GM12878 (cell line): ENCODE measurements around the gene ZNF783. TPM values are rescaled to one million over a fixed set of nuclear protein-coding genes. Genes with fewer than 3 reads are reported as not detected.

Experiments used
- ATAC-seq: fragments of 200-7000 bp; cut with Tn5 transposase; 3 replicates; pipeline ENCODE4 v1.9.1; 2020; ENCODE audit warnings: mild to moderate bottlenecking, moderate library complexity
- BruUV-seq: library from RNA; stranded (reverse); fragments of 400-500 nt; replicated peaks from 2 replicates; lab custom pipeline; 2021; lab: Mats Ljungman, UMichigan
- CTCF ChIA-PET: fragments of 300-600 bp; sonication (Branson Sonifier 250); formaldehyde crosslinking; extraction: SDS; loops from one replicate; lab custom pipeline; 2021; ENCODE audit warnings: inconsistent platforms; lab: Yijun Ruan, JAX
- POLR2A ChIA-PET: fragments of 350-600 bp; formaldehyde crosslinking; extraction: SDS; loops from one replicate; lab custom pipeline; 2021; ENCODE audit warnings: inconsistent platforms; lab: Charles Lee
- RAD21 ChIA-PET: fragments of 300-600 bp; sonication (Branson Sonifier 250); formaldehyde crosslinking; loops from one replicate; lab custom pipeline; 2023; ENCODE audit warnings: antibody characterized with exemption; ENCODE audit not compliant: unreplicated experiment; lab: Charles Lee
- SMC1A ChIA-PET: fragments of 300-600 bp; sonication (Branson Sonifier 250); formaldehyde crosslinking; loops from one replicate; lab custom pipeline; 2023; ENCODE audit not compliant: unreplicated experiment, uncharacterized antibody; lab: Charles Lee
- DNase-seq: peaks from one replicate; pipeline ENCODE4 v3.0.0-alpha.2; 2011; ENCODE audit warnings: low read depth, low spot score
- FAIRE-seq: peaks from 3 replicates; lab custom pipeline; 2011; peaks lifted over from hg19 to GRCh38; lab: Jason Lieb, UNC
- H2AFZ ChIP-seq: 2 replicates; pipeline ENCODE4 v1.6.0; 2011; ENCODE audit warnings: low read depth, low read length, control low read depth; ENCODE audit not compliant: control insufficient read depth
- H3K27ac ChIP-seq: 2 replicates; pipeline ENCODE4 v1.5.1; 2011; ENCODE audit warnings: control low read depth; ENCODE audit not compliant: control insufficient read depth, insufficient read depth
- H3K27me3 ChIP-seq, 2 experiments: replicated peaks in 1 of 2; 2 replicates each; pipeline versions ENCODE4 v1.6.0 to v1.6.1; 2011; ENCODE audit warnings: low read length in 1 of 2; ENCODE audit not compliant: control insufficient read depth in 2 of 2, insufficient read depth in 2 of 2
- H3K36me3 ChIP-seq, 2 experiments: 2 replicates each; pipeline ENCODE4 v1.5.1; 2011; ENCODE audit warnings: low read length in 1 of 2; ENCODE audit not compliant: control insufficient read depth in 2 of 2, insufficient read depth in 2 of 2
- H3K4me1 ChIP-seq: 2 replicates; pipeline ENCODE4 v1.6.1; 2011; ENCODE audit warnings: mild to moderate bottlenecking, low read length, moderate library complexity, mixed read lengths; ENCODE audit not compliant: control insufficient read depth, insufficient read depth
- H3K4me2 ChIP-seq: 2 replicates; pipeline ENCODE4 v1.6.0; 2011; ENCODE audit warnings: control low read depth; ENCODE audit not compliant: control insufficient read depth, insufficient read depth
- H3K4me3 ChIP-seq: fragments of 200-600 bp; sonication (generic); 2 replicates; pipeline ENCODE4 v1.5.1; 2016
- H3K79me2 ChIP-seq: 2 replicates; pipeline ENCODE4 v1.6.0; 2011; ENCODE audit warnings: low read length; ENCODE audit not compliant: control insufficient read depth, insufficient read depth
- H3K9ac ChIP-seq: 2 replicates; pipeline ENCODE4 v1.8.0; 2011; ENCODE audit warnings: low read length, control low read depth, mixed read lengths; ENCODE audit not compliant: control insufficient read depth, insufficient read depth
- H3K9me3 ChIP-seq: replicated peaks from 3 replicates; pipeline ENCODE4 v1.5.1; 2011; ENCODE audit warnings: mild to moderate bottlenecking, low read length; ENCODE audit not compliant: control insufficient read depth, insufficient read depth
- H4K20me1 ChIP-seq: 2 replicates; pipeline ENCODE4 v1.6.0; 2011; ENCODE audit not compliant: control insufficient read depth, insufficient read depth
- CBFB ChIP-seq: IDR thresholded peaks from 2 replicates; pipeline ENCODE4 v1.6.1; 2016; ENCODE audit warnings: antibody characterized with exemption, low read depth
- EED ChIP-seq: sonication (generic); IDR thresholded peaks from 2 replicates; pipeline ENCODE4 v1.6.1; 2016; ENCODE audit warnings: antibody characterized with exemption, low read depth
- IRF4 ChIP-seq: IDR thresholded peaks from 2 replicates; pipeline ENCODE4 v1.6.1; 2011; ENCODE audit warnings: low read depth, low read length
- NR2C1 ChIP-seq: fragments of 450-650 bp; IDR thresholded peaks from 2 replicates; pipeline ENCODE4 v1.6.1; 2017; ENCODE audit warnings: antibody characterized with exemption, mild to moderate bottlenecking, moderate library complexity
- PAX5 ChIP-seq: IDR thresholded peaks from 2 replicates; pipeline ENCODE4 v1.6.1; 2011; ENCODE audit warnings: low read depth, low read length, borderline replicate concordance
- POLR2A ChIP-seq: IDR thresholded peaks from 2 replicates; pipeline ENCODE4 v1.6.1; 2011; ENCODE audit warnings: low read depth, mild to moderate bottlenecking, low read length
- RCOR1 ChIP-seq: conservative IDR thresholded peaks from 2 replicates; pipeline ENCODE4 v1.6.1; 2012; ENCODE audit warnings: low read depth, low read length, improper control_type of control experiment
- USF1 ChIP-seq: IDR thresholded peaks from 2 replicates; pipeline ENCODE4 v1.6.1; 2011; ENCODE audit warnings: borderline replicate concordance, low read depth, mild to moderate bottlenecking, moderate library complexity, mixed read lengths, low read length; ENCODE audit not compliant: insufficient read depth; ENCODE audit errors: extremely low read length
- WRNIP1 ChIP-seq: IDR thresholded peaks from 2 replicates; pipeline ENCODE4 v1.6.1; 2011; ENCODE audit warnings: low read depth, low read length, improper control_type of control experiment, borderline replicate concordance
- ZBED1 ChIP-seq: IDR thresholded peaks from 2 replicates; pipeline ENCODE4 v1.6.1; 2016; ENCODE audit warnings: borderline replicate concordance
- ZBTB11 ChIP-seq: fragments of 450-650 bp; formaldehyde crosslinking; IDR thresholded peaks from 2 replicates; pipeline ENCODE4 v1.5.0; 2022; ENCODE audit warnings: mild to moderate bottlenecking, missing genetic modification characterization
- ZNF274 ChIP-seq: IDR thresholded peaks from one replicate; pipeline ENCODE4 v1.8.0; 2011; ENCODE audit not compliant: insufficient read length, insufficient read depth
- ZNF384 ChIP-seq: IDR thresholded peaks from 2 replicates; pipeline ENCODE4 v1.6.1; 2012; ENCODE audit warnings: low read depth, mild to moderate bottlenecking, low read length, improper control_type of control experiment, borderline replicate concordance
- WGBS: methylation state at CpG from one replicate; pipeline ENCODE4 v1.1.6; 2016; ENCODE audit warnings: low lambda C conversion rate; ENCODE audit not compliant: insufficient replicate concordance, insufficient coverage; ENCODE audit errors: missing lambda C conversion rate; 5-methylcytosine and 5-hydroxymethylcytosine counted together
- in situ Hi-C: fragments of 300-500 bp; cut with MboI; formaldehyde crosslinking; loops from 9 replicates; pipeline ENCODE4 v1.14.3; 2018; ENCODE audit warnings: mixed read lengths
- intact Hi-C: fragments of 100-400 bp; cut with micrococcal nuclease; formaldehyde crosslinking; loops from one replicate; pipeline ENCODE4 v1.14.2; 2022; ENCODE audit not compliant: unreplicated experiment
- polyA plus RNA-seq, 11 experiments: library from polyadenylated mRNA; depleted of rRNA in 4 of 11; unstranded in 6 of 11; stranded (reverse) in 5 of 11; fragments of >200 nt; fragmentation: Nextera tagmentation in 4 of 11; fragmentation: Illumina TruSeq in 1 of 11; extraction: Ambion mirVana in 4 of 11; extraction: Trizol in 1 of 11; gene quantifications; 1 replicate in 1 of 11; 2 replicates in 10 of 11; pipeline versions ENCODE4 v1.2.1 to v1.2.3, GENCODE V29; 2011 to 2016; ENCODE audit warnings: inconsistent platforms in 2 of 11, missing spikeins in 2 of 11, low read depth in 1 of 11
- total RNA-seq, 4 experiments: library from RNA; depleted of rRNA in 3 of 4; stranded (reverse); fragments of >200 nt in 3 of 4; fragmentation: Illumina TruSeq in 1 of 4; extraction: Trizol in 1 of 4; gene quantifications; 2 replicates each; pipeline versions ENCODE4 v1.2.1 to v1.2.3, GENCODE V29; 2013 to 2021

The ZNF783 gene
- total and polyA plus RNA-seq, 10 of the 15 experiments (the other 5 are each of a cell fraction or from before 2014, with no cell fraction given) = 2.0 to 14.4 (median 6.4) TPM

GRCh38 chr7:149256568-149256967 is 5.4 kb upstream of the ZNF783 start (continued):
- TF ChIP-seq ZBTB11 (CRISPR knock-in tag) = no peak

GRCh38 chr7:149257146-149257545 is 4.8 kb upstream of the ZNF783 start:
- WGBS = 96% methylated on average over 2 of the region's 2 CpGs
- no peak overlapping the region for H3K9ac ChIP-seq
- no peaks in the 10 kb centered on the region for H3K79me2 ChIP-seq
- in situ Hi-C loops (no loop called here), intact Hi-C loops (no loop called here)
- H3K27me3 ChIP-seq = no peaks in the 10 kb centered on the region
- no peaks in the 10 kb centered on the region for H4K20me1 ChIP-seq
- no peaks in the 10 kb centered on the region for H3K9me3 ChIP-seq
- RAD21 ChIA-PET = no interaction called here
- no peak overlapping the region for H3K4me2 ChIP-seq
- no peak for TF ChIP-seq RCOR1
- TF ChIP-seq WRNIP1 = no peak
- no peak for TF ChIP-seq EED
- no peak for TF ChIP-seq IRF4
- TF ChIP-seq USF1 = no peak
- TF ChIP-seq ZBED1 = no peak
- TF ChIP-seq CBFB = no peak
- TF ChIP-seq NR2C1 = no peak
- no peak for TF ChIP-seq ZNF274
- no peak for TF ChIP-seq POLR2A
- no peak for TF ChIP-seq PAX5
- no peak for TF ChIP-seq ZNF384
- TF ChIP-seq, all 136 proteins: peak for 0
- POLR2A ChIA-PET = no interaction called here
- BruUV-seq = no TSS peak
- H3K27ac ChIP-seq = no peak overlapping the region
- FAIRE-seq = no peak
- SMC1A ChIA-PET = no interaction called here
- H3K4me3 ChIP-seq = no peak overlapping the region
- DNase-seq = no peak
- CTCF ChIA-PET = interaction anchor here (0.8 kb wide), 1 partner anchor 10 kb away, joined by 3 read pairs; no protein-coding TSS in a partner anchor
- ATAC-seq = no peak
- no peak overlapping the region for H2AFZ ChIP-seq
- peaks cover 6% of the 10 kb centered on the region for H3K4me1 ChIP-seq
- H3K36me3 ChIP-seq = peaks cover 9 to 14% of the 10 kb centered on the region in 2 experiments
